SK-N-SH treated with all-trans-retinoic acid at 6 μM for 48 hours (cell line): Measurements from ENCODE around the gene EIF2D.

Source experiments
- CREB5 ChIP-seq: fragments of 250-450 bp; sonication (Bioruptor Pico); IDR thresholded peaks from 2 replicates; pipeline ENCODE4 v1.5.1; 2020; ENCODE audit warnings: low read depth, mild to moderate bottlenecking, moderate library complexity
- ESRRG ChIP-seq: fragments of 250-450 bp; sonication (Bioruptor Pico); IDR thresholded peaks from 2 replicates; pipeline ENCODE4 v1.6.1; 2021; ENCODE audit warnings: mild to moderate bottlenecking
- ISL1 ChIP-seq: fragments of 250-450 bp; sonication (Bioruptor Pico); IDR thresholded peaks from 2 replicates; pipeline ENCODE4 v2.1.2; 2022; ENCODE audit warnings: mild to moderate bottlenecking, moderate library complexity
- PPARA ChIP-seq: fragments of 250-450 bp; sonication (Bioruptor Pico); IDR thresholded peaks from 2 replicates; pipeline ENCODE4 v1.5.0; 2020; ENCODE audit warnings: mild to moderate bottlenecking, borderline replicate concordance
- RARB ChIP-seq: fragments of 250-450 bp; sonication (Bioruptor Pico); IDR thresholded peaks from 2 replicates; pipeline ENCODE4 v1.8.0; 2021; ENCODE audit warnings: mild to moderate bottlenecking, moderate library complexity
- ZNF565 ChIP-seq: fragments of 450-650 bp; formaldehyde crosslinking; conservative IDR thresholded peaks from 2 replicates; pipeline ENCODE4 v1.5.0; 2020; ENCODE audit warnings: low read depth, mild to moderate bottlenecking, moderate library complexity
- TF ChIP-seq, protein P1 (sequence below): fragments of 250-450 bp; sonication (Bioruptor Pico); IDR thresholded peaks from 2 replicates; pipeline ENCODE4 v1.8.0; 2020; ENCODE audit warnings: mild to moderate bottlenecking, moderate library complexity, borderline replicate concordance
- TF ChIP-seq, protein P2 (sequence below): fragments of 250-450 bp; sonication (Bioruptor Pico); IDR thresholded peaks from 2 replicates; pipeline ENCODE4 v1.5.1; 2021; ENCODE audit warnings: mild to moderate bottlenecking, moderate library complexity

DNA sequence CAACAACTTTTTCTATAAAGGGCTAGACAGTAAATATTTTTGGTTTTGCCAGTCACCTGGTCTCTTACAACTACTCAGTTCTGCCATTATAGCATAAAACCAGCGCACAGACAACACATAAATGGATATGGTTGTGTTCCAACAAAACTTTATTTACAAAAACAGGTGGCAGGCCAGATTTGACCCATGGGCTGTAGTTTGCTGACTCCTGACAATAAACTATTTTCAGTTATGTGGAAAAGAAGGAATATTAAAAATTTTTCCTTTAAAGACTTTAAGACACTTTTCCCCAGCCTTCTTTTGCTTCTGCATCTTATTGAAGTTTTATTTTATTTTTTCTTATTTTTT, 16.0 kb downstream of the EIF2D start:
- TF ChIP-seq ESRRG = no peak
- TF ChIP-seq ZNF565 (CRISPR knock-in tag) = no peak
- no peak for TF ChIP-seq CREB5 (CRISPR knock-in tag)
- TF ChIP-seq RARB (CRISPR knock-in tag) = no peak
- TF ChIP-seq ISL1 (CRISPR knock-in tag) = no peak
- TF ChIP-seq, protein P1, sequence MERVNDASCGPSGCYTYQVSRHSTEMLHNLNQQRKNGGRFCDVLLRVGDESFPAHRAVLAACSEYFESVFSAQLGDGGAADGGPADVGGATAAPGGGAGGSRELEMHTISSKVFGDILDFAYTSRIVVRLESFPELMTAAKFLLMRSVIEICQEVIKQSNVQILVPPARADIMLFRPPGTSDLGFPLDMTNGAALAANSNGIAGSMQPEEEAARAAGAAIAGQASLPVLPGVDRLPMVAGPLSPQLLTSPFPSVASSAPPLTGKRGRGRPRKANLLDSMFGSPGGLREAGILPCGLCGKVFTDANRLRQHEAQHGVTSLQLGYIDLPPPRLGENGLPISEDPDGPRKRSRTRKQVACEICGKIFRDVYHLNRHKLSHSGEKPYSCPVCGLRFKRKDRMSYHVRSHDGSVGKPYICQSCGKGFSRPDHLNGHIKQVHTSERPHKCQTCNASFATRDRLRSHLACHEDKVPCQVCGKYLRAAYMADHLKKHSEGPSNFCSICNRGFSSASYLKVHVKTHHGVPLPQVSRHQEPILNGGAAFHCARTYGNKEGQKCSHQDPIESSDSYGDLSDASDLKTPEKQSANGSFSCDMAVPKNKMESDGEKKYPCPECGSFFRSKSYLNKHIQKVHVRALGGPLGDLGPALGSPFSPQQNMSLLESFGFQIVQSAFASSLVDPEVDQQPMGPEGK = no peak
- no peak for TF ChIP-seq PPARA (CRISPR knock-in tag)
- TF ChIP-seq, protein P2, sequence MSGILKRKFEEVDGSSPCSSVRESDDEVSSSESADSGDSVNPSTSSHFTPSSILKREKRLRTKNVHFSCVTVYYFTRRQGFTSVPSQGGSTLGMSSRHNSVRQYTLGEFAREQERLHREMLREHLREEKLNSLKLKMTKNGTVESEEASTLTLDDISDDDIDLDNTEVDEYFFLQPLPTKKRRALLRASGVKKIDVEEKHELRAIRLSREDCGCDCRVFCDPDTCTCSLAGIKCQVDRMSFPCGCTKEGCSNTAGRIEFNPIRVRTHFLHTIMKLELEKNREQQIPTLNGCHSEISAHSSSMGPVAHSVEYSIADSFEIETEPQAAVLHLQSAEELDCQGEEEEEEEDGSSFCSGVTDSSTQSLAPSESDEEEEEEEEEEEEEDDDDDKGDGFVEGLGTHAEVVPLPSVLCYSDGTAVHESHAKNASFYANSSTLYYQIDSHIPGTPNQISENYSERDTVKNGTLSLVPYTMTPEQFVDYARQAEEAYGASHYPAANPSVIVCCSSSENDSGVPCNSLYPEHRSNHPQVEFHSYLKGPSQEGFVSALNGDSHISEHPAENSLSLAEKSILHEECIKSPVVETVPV (CRISPR knock-in tag) = no peak
